CMK (cell line): Measurements from ENCODE around the gene GFI1B.
"Not testable (repeated sequence)": the region's sequence is repeated elsewhere in the genome, so short reads cannot be mapped to it uniquely, and the experiment has no call there.

Experiments
- DNase-seq: peaks from one replicate; pipeline ENCODE4 v3.0.0-alpha.2; 2010; ENCODE audit warnings: low read depth

Gene GFI1B

DNA sequence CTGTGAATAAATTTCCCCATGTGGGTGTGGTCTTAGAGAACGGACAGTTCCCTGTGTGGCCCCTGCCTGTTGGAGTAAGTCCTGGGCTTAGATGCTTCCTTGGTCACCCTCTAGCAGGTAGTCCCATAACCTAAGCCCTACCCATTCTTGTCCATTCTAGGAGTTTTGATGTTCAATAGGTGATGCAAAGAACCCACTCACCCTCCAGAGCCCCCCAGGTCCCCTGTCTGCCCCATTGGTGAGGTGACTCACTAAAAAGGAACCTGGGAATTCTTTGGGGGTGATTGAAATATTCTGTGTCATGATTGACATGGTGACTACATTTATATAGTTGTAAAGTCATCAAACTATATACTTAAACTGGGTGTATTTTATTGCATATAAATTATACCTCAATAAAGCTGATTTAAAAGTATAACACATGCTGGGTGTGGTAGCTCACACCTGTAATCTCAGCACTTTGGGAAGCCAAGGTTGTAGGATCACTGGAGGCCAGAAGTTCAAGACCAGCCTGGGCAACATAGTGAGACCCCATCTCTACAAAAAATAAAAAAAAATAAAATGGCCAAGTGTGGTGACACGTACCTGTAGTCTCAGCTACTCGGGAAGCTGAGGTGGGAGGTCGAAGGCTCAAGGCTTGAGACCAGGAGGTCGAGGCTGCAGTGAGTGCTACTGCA is 31.6 kb downstream of the GFI1B start:
- DNase-seq: no peak

DNA sequence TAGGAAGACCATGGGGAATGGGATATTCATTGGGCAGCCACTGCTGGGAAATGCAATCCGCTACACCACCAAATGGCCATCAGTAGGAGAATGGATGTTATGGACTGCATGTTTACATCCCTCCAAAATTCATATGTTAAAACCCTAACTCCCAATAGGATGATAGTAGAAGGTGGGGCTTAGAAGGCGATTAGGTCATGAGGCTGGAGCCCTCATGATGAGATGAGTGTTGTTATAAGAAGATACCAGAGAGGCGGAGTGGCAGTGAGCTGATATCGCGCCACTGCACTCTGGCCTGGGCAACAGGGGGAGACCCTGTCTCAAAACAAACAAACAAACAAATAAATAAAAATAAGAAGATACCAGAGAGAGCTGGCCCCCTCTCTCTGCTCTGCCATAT is 36.2 kb downstream of the GFI1B start:
- DNase-seq: no peak

DNA sequence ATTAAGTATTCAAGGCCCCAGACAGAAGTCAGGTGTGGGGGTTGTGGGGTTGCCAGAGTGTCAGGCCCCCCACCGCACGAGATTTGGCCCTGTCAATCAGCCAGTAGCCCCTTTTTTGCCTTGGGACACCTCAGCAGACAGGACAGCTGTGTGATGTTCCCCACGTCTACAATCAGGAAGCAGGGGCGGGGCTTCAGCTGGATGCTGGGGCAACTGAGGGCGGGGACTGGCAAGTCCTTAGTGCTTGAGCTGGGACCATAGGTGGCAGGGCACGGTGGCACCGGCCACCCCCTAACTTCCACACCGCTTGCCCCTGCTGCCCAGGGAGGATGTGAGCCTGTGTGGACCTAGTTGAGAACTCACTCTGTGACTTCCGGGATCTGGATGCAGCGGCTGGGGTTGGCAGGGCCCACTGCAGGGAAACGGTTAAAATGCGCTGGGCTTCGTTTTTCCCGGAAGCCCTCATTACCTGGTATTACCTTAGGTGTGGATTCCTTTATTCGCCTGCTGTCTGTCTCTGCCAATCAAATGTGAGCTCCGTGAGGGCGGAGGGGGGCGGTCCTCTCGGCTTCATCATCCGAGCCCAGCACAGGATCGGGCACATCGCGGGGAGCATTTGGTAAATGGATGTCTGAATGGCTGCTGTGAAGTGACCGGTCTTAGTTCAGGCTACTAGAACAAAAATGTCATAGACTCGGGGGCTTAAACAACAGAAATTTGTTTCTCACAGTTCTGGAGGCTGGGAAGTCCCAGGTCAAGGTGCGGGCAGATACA is 44.8 kb downstream of the GFI1B start:
- no peak for DNase-seq

DNA sequence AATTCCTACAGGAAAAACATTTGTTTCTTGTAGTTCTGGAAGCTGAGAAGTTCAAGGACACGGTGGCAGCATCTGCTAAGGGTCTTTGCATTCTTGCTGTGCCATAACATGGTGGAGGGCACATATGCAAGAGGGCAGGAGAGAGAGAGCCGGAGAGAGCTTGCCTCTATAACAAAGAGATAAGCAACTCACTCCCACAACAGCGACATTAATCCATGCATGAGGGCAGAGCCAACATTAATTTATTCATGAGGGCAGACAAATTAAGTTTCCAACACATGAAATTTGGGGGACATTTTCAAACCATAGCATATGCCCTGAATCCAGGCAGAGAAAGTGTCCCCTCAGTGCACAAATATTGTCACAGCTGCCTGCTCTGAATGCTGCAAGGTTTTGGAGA is 47.9 kb downstream of the GFI1B start:
- no peak for DNase-seq

DNA sequence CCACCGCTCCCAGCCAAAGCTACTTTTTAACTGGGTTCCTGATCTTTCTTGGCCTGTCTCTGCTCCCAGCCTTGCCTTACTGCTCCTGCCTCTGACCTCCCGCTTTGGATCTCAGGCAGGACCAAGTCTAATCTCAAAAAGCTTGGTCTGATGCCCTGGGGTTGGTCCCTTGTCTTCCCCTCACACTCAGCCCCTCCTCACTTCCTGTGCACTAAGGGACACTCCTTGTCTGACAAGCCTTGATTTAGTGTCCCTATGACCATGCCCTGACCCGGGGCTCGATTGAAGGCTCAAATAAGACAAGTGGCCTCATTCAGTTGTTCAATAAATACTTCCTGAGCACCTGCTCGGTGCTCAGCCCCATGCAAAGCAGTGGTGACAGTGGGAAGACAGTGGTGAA is 48.6 kb downstream of the GFI1B start:
- no peak for DNase-seq

DNA sequence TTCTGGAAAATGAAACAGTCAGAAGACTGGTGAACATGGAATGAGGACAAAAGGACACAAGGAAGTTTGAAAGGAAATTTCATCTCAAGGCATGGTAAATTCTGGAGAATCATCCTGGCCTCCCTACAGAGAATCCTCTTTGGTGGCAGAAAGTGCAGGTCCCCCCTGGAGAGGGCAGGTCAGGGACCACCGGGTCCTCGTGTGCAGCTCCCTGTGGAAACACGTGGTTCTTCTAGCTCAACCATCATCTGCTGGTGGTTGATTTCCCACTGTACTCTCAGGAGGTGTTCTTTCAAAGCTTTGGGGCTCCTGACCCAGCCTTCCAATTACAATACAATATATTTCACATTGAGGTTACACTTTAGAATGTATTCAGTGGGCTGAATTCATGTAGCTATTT is 49.7 kb downstream of the GFI1B start:
- no peak for DNase-seq

DNA sequence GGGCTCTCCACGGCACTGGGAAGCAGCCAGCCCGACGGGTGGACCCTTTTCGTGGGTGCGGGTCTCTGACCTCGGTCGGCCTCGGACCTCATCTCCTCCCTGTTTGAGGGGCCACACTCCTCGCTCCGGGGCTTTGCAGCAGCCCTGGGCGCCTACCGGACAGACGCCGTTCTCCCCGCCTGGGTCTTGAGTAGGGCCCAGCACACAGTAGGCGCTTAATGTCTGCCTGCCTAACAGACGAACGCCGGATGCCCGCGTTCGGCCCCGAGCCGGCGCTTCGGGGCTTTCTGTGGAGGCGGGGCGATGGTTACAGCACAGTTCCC is 51.5 kb downstream of the GFI1B start:
- no peak for DNase-seq

DNA sequence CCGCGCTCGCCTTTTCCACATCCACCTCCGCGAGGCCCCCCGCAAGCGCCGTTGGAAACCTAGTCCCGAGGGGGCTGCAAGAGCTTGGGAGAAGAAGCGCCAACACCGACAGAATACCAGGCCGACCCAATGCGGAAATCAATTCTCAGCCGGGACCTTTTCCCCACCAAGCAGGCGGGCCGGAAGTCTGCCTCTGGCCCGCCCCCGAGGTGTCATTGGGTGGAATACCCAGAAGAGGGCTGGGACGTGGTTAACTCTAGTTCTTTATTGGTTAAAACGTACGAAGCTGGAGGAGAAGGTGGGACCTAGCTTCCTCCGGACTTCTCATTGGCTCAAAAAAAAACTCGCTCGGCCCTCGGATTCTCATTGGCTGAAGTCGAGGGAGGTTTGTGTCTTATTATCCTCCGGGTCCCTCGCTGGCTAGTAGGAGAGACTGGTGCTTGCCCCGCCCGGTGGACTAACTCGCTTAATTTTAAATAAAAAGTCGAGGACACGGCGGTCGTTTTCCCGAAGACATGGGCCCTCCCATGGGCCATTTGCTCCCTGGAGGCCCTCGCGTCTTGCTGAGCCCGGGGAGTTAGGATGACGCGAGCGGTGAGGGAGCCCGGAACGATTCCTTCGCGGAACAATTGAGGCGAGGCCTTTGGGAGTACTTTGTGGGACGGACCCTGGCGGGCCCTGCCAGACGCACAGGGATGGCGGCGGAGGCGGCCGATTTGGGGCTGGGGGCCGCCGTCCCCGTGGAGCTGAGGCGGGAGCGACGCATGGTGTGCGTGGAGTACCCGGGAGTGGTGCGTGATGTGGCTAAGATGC is 52.0 kb downstream of the GFI1B start, which contains the start of gene GTF3C5:
TSS of gene GTF3C5 (plus strand) at position 681 of the 813 bp plus-strand sequence. CDS start at position 696, 15 bp downstream.
- peak; percentile 78 for DNase-seq

DNA sequence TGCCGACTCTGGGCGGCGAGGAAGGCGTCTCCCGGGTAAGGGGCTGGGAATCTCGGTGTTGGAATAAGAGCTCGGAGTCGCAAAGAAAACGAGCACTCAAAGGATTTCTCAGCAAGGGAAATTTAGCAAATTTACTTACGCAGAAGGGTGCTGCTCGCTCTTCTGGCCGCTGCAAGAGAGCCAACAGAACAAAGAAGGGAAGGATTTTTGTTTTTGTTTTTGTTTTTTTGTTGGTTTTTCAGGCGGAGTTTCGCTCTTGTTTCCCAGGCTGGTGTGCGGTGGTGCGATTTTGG is 52.6 kb downstream of the GFI1B start:
- DNase-seq: no peak

DNA sequence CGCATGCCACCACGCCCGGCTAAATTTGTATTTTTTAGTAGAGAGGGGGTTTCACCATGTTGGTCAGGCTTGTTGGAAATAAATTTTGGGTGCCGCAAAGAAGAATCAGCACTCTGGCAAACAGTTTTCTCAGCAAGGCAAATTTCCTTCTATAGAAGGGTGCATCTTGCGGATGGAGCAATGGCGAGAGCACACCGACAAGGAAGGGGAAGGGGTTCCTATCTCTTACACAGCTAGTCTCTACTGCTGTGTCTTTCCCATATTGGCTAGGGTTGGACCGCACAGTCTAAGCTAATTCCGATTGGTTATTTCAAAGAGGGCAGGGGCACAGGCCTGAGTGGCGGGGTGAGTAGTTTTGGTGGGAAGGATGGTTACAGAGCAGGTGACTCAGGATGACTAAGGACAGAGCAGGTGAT is 53.0 kb downstream of the GFI1B start:
- no peak for DNase-seq

DNA sequence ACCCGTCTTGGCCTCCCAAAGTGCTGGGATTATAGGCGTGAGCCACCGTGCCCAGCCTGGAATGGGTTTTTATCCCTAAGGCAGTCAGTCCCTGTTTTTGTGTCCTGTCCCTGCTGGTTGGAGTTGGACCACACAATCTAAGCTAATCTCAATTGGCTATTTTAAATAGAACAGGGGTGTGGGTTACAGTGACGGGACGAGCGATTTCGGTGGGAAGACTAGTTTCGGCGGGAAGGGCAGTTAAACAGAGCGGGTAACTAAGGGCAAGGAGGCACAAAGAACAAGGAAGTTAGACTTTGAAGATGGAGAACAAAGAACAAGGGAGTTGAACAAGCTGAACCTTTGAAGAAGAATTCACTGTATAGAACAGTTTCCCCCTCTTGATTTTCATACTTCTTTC is 53.7 kb downstream of the GFI1B start:
- no peak for DNase-seq

DNA sequence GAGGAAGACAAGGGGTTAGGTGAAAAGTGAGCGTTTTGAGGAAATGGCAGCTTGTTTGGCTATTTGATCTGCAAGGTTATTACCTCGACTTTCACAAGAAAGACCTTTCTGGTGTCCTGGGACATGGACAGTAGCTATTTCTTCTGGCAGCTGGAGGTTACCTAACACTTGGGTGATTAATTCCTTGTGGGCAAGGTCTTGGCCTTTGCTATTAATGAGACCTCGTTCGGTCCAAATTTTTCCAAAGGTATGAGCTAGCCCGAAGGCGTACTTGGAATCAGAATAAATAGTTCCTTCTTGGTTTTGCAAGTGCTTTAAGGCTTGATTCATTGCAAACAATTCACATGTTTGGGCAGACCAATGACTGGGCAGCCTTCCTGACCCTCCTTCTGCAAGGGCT is 57.2 kb downstream of the GFI1B start:
- no peak for DNase-seq

DNA sequence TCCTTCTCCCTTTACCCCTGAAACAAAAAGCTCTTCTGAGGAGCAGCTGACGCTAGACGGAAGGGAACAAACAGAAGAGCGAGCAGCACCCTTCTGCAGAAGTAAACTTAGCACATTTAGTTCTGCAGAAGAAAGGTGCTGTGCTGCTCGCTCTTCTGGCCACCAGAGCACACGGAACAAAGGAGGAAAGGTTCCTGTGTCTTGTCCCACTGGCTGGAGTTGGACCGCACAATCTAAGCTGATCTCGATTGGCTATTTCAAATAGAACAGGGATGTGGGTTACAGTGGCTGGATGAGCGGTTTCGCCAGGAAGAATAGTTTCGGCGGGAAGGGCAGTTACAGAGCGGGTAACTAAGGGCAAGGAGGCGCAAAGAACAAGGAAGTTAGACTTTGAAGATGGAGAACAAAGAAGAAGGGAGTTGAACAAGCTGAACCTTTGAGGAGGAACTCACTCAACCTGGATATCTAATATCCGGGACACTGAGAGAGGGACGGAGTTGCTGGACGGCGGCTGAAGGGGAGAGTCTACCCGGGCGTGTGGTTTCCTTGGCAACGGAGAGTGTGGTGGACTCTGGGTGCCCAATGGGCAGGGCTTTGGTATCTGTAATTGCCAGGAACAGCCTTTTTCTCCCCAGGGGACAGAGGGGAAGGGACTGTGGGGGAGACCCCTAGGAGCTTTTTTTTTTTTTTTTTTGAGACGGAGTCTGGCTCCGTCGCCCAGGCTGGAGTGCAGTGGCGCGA is 59.5 kb downstream of the GFI1B start:
- DNase-seq: no peak

DNA sequence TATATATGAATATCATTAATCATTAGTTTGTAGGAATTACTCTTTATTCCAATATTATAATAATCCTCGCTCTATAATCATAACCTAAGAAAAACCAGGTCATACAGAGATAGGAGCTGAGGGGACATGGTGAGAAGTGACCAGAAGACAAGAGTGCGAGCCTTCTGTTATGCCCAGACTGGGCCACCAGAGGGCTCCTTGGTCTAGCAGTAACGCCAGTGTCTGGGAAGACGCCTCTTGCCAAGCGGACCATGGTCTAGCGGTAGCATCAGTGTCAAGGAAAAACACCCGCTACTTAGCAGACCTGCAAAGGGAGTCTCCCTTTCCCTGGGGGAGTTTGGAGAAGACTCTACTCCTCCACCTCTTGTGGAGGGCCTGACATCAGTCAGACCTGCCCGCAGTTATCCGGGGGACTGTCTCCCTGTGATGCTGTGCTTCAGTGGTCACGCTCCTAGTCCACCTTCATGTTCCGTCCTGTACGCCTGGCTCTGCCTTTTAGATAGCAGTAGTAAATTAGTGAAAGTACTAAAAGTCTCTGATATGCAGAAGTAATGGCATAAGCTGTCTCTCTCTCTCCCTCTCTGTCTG is 62.5 kb downstream of the GFI1B start:
- DNase-seq: not testable (repeated sequence)
